ENCODE measurements around the gene GRM7.

GRCh38 chr3:7700977-7701376, 840.1 kb downstream of the GRM7 start:
- no peak for TF ChIP-seq ETV6 (IDR thresholded peaks at IDR 0.05; ENCODE audit: borderline replicate concordance in 1 of 2, low read depth in 2 of 2, low read length in 1 of 2)
- no peak for TF ChIP-seq ETV6 (CRISPR knock-in tag; IDR thresholded peaks at IDR 0.05; ENCODE audit: borderline replicate concordance)
- no peak for TF ChIP-seq PHF8 (IDR thresholded peaks at IDR 0.05; ENCODE audit: borderline replicate concordance, low read length)
- no peak for TF ChIP-seq MAFF (IDR thresholded peaks at IDR 0.05; ENCODE audit: low read length)
- no peak for TF ChIP-seq YY1 (IDR thresholded peaks at IDR 0.05; ENCODE audit: borderline replicate concordance in 1 of 3, control insufficient read depth in 1 of 3, extremely low read depth in 1 of 3, insufficient read depth in 3 of 3, insufficient read length in 1 of 3, insufficient replicate concordance in 2 of 3, low read depth in 1 of 3, low read length in 2 of 3)

Data from K562 (cell line).